ENCODE results near the gene CFAP58.

Gene CFAP58

GRCh38 chr10:104327745-104328645, 25.6 kb upstream of the CFAP58 start:
- DNase-seq (ENCODE audit: low read depth) = no peak

DNA sequence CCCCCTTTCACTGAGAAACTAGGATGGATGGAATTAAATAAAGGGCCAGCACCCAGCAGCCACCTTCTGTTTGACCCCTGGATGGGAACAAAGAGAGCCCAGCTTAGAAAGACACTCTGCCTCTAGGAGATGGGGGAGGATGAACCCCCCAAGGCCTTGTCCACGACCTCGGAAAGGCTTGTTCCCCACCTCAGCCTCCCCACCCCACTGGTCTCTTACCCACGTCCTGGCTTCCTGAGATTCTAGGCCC, 25.1 kb upstream of the CFAP58 start:
- no peak for TF ChIP-seq CTCF (conservative IDR thresholded peaks at IDR 0.05; ENCODE audit: low read depth, low read length)
- DNase-seq (ENCODE audit: low read depth) = no peak
- peak overlapping the region; percentile 32 for H3K4me3 ChIP-seq (ENCODE audit: low read length)

More at GRCh38 chr10:104327745-104328645, 25.6 kb upstream of the CFAP58 start:
- peak overlapping the region; percentile 32 for H3K4me3 ChIP-seq (ENCODE audit: low read length)
- TF ChIP-seq CTCF (conservative IDR thresholded peaks at IDR 0.05; ENCODE audit: low read depth, low read length) = no peak

- H3K4me3 ChIP-seq (ENCODE audit: low read length) = peak overlapping the region; percentile 32
- DNase-seq (ENCODE audit: low read depth) = peak; percentile 97
- TF ChIP-seq CTCF (conservative IDR thresholded peaks at IDR 0.05; ENCODE audit: low read depth, low read length) = no peak
Measured at GRCh38 chr10:104328896-104329710, 24.5 kb upstream of the CFAP58 start.

GRCh38 chr10:104329735-104330134, 23.9 kb upstream of the CFAP58 start:
- no peak for DNase-seq (ENCODE audit: low read depth)
- TF ChIP-seq CTCF (conservative IDR thresholded peaks at IDR 0.05; ENCODE audit: low read depth, low read length) = no peak
- H3K4me3 ChIP-seq (ENCODE audit: low read length) = no peak overlapping the region

DNA sequence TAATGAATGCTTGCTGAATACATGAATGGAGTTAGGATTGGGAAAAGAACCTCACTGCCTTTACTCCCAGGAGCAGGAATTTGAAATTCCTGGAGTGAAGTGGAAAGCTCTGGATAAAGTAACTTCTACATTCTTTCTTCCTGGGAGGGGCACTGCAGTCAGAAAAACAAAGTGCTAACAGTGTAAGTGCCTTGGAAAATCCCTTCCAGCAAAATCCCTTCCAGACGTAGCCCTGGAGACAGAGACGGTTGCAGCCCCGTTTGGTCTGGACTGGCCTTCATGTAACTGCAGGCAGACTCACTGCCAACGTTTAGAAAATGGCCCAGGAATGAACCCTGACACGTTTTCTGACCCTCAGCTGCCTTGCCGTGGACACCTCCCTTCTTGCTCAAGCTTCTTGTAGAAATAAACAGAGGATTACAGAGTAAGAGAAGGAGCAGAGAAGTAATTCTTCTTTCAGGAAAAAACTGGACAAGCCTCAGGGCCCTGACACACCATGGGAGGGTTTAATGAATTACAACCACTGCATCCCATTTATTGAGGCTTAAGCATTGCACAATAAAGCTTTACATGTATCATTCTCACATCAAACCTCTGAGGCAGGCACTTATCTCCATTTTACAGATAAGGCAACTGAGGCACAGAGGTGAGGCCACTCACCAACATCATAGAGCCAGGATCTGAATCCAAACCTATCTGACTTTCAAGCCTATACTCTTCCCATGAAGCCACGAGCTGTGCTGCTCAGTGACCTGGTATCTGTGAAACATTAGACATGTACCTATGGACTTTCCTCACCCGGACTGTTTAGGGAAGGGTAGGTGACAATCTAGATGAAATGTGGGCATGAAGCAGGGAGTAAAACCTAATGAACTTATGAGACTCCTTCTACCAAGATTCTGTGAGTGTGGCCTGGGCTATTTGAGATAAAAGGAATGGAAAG, 23.2 kb upstream of the CFAP58 start:
- no peak for TF ChIP-seq CTCF (conservative IDR thresholded peaks at IDR 0.05; ENCODE audit: low read depth, low read length)
- peak; percentile 81 for DNase-seq (ENCODE audit: low read depth)
- no peak overlapping the region for H3K4me3 ChIP-seq (ENCODE audit: low read length)

- H3K4me3 ChIP-seq (ENCODE audit: low read length) = no peak overlapping the region
- DNase-seq (ENCODE audit: low read depth) = no peak
- TF ChIP-seq CTCF (conservative IDR thresholded peaks at IDR 0.05; ENCODE audit: low read depth, low read length) = no peak
Measured at GRCh38 chr10:104331208-104331838, 22.3 kb upstream of the CFAP58 start.
